H1 (cell line): ENCODE results near the gene WDCP. TPM values are rescaled to one million over a fixed set of nuclear protein-coding genes. Genes with fewer than 3 reads are reported as not detected.
A peak's percentile ranks its signal among the peaks of the same experiment; 100 is the strongest.

Source experiments
- ASH2L ChIP-seq: fragments of 200-600, 300-600 bp; sonication (generic); IDR thresholded peaks from one replicate; pipeline ENCODE4 v1.7.1; 2017; ENCODE audit warnings: low read length
- BACH1 ChIP-seq: IDR thresholded peaks from 2 replicates; pipeline ENCODE4 v1.6.1; 2012; ENCODE audit warnings: low read length, improper control_type of control experiment
- BRCA1 ChIP-seq: IDR thresholded peaks from 2 replicates; pipeline ENCODE4 v1.6.1; 2012; ENCODE audit warnings: low read depth, low read length, improper control_type of control experiment
- CHD2 ChIP-seq: IDR thresholded peaks from 2 replicates; pipeline ENCODE4 v1.6.1; 2012; ENCODE audit warnings: low read length, improper control_type of control experiment
- CREB1 ChIP-seq: IDR thresholded peaks from 2 replicates; pipeline ENCODE4 v1.6.1; 2012; ENCODE audit warnings: inconsistent platforms
- CTBP2 ChIP-seq: IDR thresholded peaks from 2 replicates; pipeline ENCODE4 v1.7.0; 2011; ENCODE audit warnings: borderline replicate concordance, mild to moderate bottlenecking, moderate library complexity, mixed read lengths, low read length; ENCODE audit not compliant: insufficient read depth, insufficient read length
- EP300 ChIP-seq, 2 experiments: IDR thresholded peaks; 1 replicate in 1 of 2; 2 replicates in 1 of 2; pipeline ENCODE4 v1.6.1; 2011 to 2012; ENCODE audit warnings: low read depth in 2 of 2, low read length in 2 of 2, mild to moderate bottlenecking in 2 of 2, borderline replicate concordance in 1 of 2, inconsistent platforms in 1 of 2, moderate library complexity in 1 of 2
- FOSL1 ChIP-seq: IDR thresholded peaks from 2 replicates; pipeline ENCODE4 v1.6.1; 2011; ENCODE audit warnings: mild to moderate bottlenecking, low read depth, low read length, moderate library complexity; ENCODE audit not compliant: insufficient read depth
- KDM4A ChIP-seq: IDR thresholded peaks from one replicate; pipeline ENCODE4 v1.7.1; 2012; ENCODE audit warnings: low read depth, mild to moderate bottlenecking, moderate library complexity, low read length, inconsistent platforms; ENCODE audit not compliant: severe bottlenecking
- MAFK ChIP-seq: IDR thresholded peaks from 2 replicates; pipeline ENCODE4 v1.6.1; 2012; ENCODE audit warnings: low read depth, mild to moderate bottlenecking, improper control_type of control experiment, low read length
- NANOG ChIP-seq: IDR thresholded peaks from 2 replicates; pipeline ENCODE4 v1.6.1; 2011; ENCODE audit warnings: low read length, low read depth, mild to moderate bottlenecking, inconsistent platforms; ENCODE audit not compliant: insufficient read depth, poor library complexity, severe bottlenecking
- PHF8 ChIP-seq: fragments of 200-600 bp; sonication (generic); conservative IDR thresholded peaks from 2 replicates; pipeline ENCODE4 v1.7.1; 2012; ENCODE audit warnings: low read depth, mild to moderate bottlenecking, inconsistent platforms, low read length, moderate library complexity
- POLR2A ChIP-seq, 2 experiments: IDR thresholded peaks; 1 replicate in 1 of 2; 2 replicates in 1 of 2; pipeline ENCODE4 v1.6.1; 2011; ENCODE audit warnings: low read depth in 2 of 2, low read length in 2 of 2, mild to moderate bottlenecking in 2 of 2; ENCODE audit errors: control extremely low read depth in 1 of 2
- POLR2AphosphoS5 ChIP-seq: IDR thresholded peaks from 2 replicates; pipeline ENCODE4 v1.6.1; 2011; ENCODE audit warnings: low read depth, low read length
- TAF1 ChIP-seq: IDR thresholded peaks from 2 replicates; pipeline ENCODE4 v1.6.1; 2011; ENCODE audit warnings: mild to moderate bottlenecking, low read depth, low read length
- TAF7 ChIP-seq: optimal IDR thresholded peaks from 2 replicates; pipeline ENCODE3; 2011; ENCODE audit warnings: low read depth, mild to moderate bottlenecking, inconsistent platforms, low read length, moderate library complexity, borderline replicate concordance
- TBP ChIP-seq: IDR thresholded peaks from 2 replicates; pipeline ENCODE4 v1.6.1; 2011; ENCODE audit warnings: low read depth, low read length, improper control_type of control experiment
- TEAD4 ChIP-seq: IDR thresholded peaks from 2 replicates; pipeline ENCODE4 v1.6.1; 2012; ENCODE audit warnings: low read depth, low read length, inconsistent platforms, mixed read lengths
- polyA plus RNA-seq, 7 experiments: library from polyadenylated mRNA; depleted of rRNA in 3 of 7; stranded (reverse) in 5 of 7; unstranded in 2 of 7; fragments of >200 nt in 5 of 7; fragments of 200-250 nt in 2 of 7; gene quantifications; 1 replicate in 5 of 7; 2 replicates in 1 of 7; 4 replicates in 1 of 7; pipeline versions ENCODE4 v1.2.1 to v1.2.3, GENCODE V29; 2011 to 2013; ENCODE audit warnings: missing spikeins in 2 of 7, mixed read lengths in 2 of 7
- total RNA-seq: library from RNA; stranded (reverse); fragmentation: NEBNext Ultra II Directional; extraction: Animal tissue kit (Norgen Biotek cat#: 25700); gene quantifications from 2 replicates; pipeline ENCODE4 v1.2.1, GENCODE V29; 2021

Gene WDCP
- total and polyA plus RNA-seq, 2 of the 8 experiments (the other 6 are each of a cell fraction or from before 2014, with no cell fraction given), result 19.2 to 40.1 TPM

GRCh38 chr2:24084386-24085199 lies 37.4 kb upstream of the WDCP start, which contains the start of gene TP53I3 (continued):
- peak; percentile 59 for TF ChIP-seq KDM4A
- TF ChIP-seq TBP, result peak; percentile 83; the same call in 1 of the 2 replicates
- no peak for TF ChIP-seq CREB1
- no peak for TF ChIP-seq BACH1
- TF ChIP-seq PHF8, result peak; percentile 89
- peak; percentile 90 to 92 for TF ChIP-seq POLR2A (IDR thresholded peaks at IDR 0.05; ENCODE audit: control extremely low read depth in 1 of 2, low read depth in 2 of 2, low read length in 2 of 2)
- TF ChIP-seq TAF7, result peak; percentile 59
- no peak for TF ChIP-seq NANOG
- TF ChIP-seq MAFK, result no peak
- TF ChIP-seq TEAD4, result peak; percentile 26; the same call in 1 of the 2 replicates
- TF ChIP-seq EP300 (IDR thresholded peaks at IDR 0.05; ENCODE audit: borderline replicate concordance in 1 of 2, low read depth in 2 of 2, low read length in 2 of 2), result peak in 1 of 2 experiments; percentile 65; a peak in 1 of 3 replicates
- TF ChIP-seq CTBP2, result peak; percentile 75
- TF ChIP-seq ASH2L, result peak; percentile 71
- TF ChIP-seq FOSL1, result no peak
- peak; percentile 45; the same call in 1 of the 2 replicates for TF ChIP-seq CHD2
- no peak; the same call in 1 of the 2 replicates for TF ChIP-seq BRCA1
- peak; percentile 87 for TF ChIP-seq TAF1
- peak; percentile 18; the same call in 1 of the 2 replicates for TF ChIP-seq POLR2AphosphoS5
- TF ChIP-seq, all 59 proteins: peak for 17
